GM13977 (cell line): Measurements from ENCODE around the gene IL1RAPL2.

Experiments used
- DNase-seq: peaks from one replicate; pipeline ENCODE4 v3.0.0; 2012; ENCODE audit warnings: low spot score
- in situ Hi-C: fragments of 300-500 bp; cut with MboI; formaldehyde crosslinking; loops from one replicate; pipeline ENCODE4 v1.12.0; 2022; ENCODE audit warnings: low sequenced_read_pairs, low pct_unique_long_range_greater_than_20kb, mixed read lengths, inconsistent platforms; ENCODE audit not compliant: unreplicated experiment
- TF ChIP-seq, protein P1 (sequence below): IDR thresholded peaks from 2 replicates; pipeline ENCODE4 v1.5.1; 2012; ENCODE audit warnings: mild to moderate bottlenecking, control low read depth; ENCODE audit not compliant: insufficient read depth; ENCODE audit errors: extremely low read depth, missing control alignments

IL1RAPL2 gene

DNA sequence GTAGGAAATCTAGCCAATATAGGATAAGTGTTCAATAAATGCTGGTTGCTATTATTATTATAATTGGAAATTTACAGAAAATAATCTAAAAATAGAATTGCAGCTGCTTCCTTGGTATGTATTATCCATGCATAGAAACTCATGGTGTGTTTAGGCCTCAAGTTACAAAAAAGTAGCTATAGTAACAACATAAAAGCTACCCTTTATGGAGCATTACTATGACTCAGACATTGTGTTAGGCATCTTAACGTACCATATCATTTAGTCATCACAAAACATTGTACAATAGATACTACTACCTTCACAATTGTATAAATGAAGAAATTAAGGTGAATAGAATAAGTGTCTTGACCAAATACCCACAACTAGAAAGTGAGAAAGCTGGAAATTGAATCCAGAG lies 1129.5 kb downstream of the IL1RAPL2 start:
- no peak for DNase-seq
- TF ChIP-seq, protein P1, sequence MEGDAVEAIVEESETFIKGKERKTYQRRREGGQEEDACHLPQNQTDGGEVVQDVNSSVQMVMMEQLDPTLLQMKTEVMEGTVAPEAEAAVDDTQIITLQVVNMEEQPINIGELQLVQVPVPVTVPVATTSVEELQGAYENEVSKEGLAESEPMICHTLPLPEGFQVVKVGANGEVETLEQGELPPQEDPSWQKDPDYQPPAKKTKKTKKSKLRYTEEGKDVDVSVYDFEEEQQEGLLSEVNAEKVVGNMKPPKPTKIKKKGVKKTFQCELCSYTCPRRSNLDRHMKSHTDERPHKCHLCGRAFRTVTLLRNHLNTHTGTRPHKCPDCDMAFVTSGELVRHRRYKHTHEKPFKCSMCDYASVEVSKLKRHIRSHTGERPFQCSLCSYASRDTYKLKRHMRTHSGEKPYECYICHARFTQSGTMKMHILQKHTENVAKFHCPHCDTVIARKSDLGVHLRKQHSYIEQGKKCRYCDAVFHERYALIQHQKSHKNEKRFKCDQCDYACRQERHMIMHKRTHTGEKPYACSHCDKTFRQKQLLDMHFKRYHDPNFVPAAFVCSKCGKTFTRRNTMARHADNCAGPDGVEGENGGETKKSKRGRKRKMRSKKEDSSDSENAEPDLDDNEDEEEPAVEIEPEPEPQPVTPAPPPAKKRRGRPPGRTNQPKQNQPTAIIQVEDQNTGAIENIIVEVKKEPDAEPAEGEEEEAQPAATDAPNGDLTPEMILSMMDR, result no peak
- in situ Hi-C loops, result no loop called here

GRCh38 chrX:105696870-105697269 lies 1130.9 kb downstream of the IL1RAPL2 start:
- TF ChIP-seq, protein P1, result no peak
- in situ Hi-C loops, result no loop called here
- DNase-seq, result no peak

GRCh38 chrX:105697984-105698781 lies 1132.2 kb downstream of the IL1RAPL2 start:
- TF ChIP-seq, protein P1, result no peak
- in situ Hi-C loops, result no loop called here
- no peak for DNase-seq

- DNase-seq, result no peak
- in situ Hi-C loops, result no loop called here
Observed at GRCh38 chrX:105700331-105700730, 1134.3 kb downstream of the IL1RAPL2 start.

GRCh38 chrX:105701310-105702052 lies 1135.5 kb downstream of the IL1RAPL2 start:
- no peak for DNase-seq
- TF ChIP-seq, protein P1, result no peak
- in situ Hi-C loops, result no loop called here

More at GRCh38 chrX:105700331-105700730, 1134.3 kb downstream of the IL1RAPL2 start:
- TF ChIP-seq, protein P1, result no peak

- TF ChIP-seq, protein P1, result no peak
- in situ Hi-C loops, result no loop called here
- DNase-seq, result no peak
Observed at GRCh38 chrX:105703876-105704275, 1137.9 kb downstream of the IL1RAPL2 start.
